K562 (cell line): ENCODE data around the gene WDR64. TPM values are rescaled to one million over a fixed set of nuclear protein-coding genes. Genes with fewer than 3 reads are reported as not detected.

Experiments used
- ATAC-seq: fragments of 200-7000 bp; cut with Tn5 transposase; 3 replicates; pipeline ENCODE4 v1.9.1; 2020; ENCODE audit warnings: moderate library complexity
- BruUV-seq: library from RNA; stranded (reverse); fragments of 400-500 nt; replicated peaks from 2 replicates; lab custom pipeline; 2021; lab: Mats Ljungman, UMichigan
- CTCF ChIA-PET: fragments of 300-600 bp; formaldehyde crosslinking; extraction: SDS; loops from one replicate; lab custom pipeline; 2021; ENCODE audit warnings: low intra/inter-chr PET ratio; lab: Yijun Ruan, JAX
- POLR2A ChIA-PET: fragments of 300-600, 350-650 bp; sonication (Branson Sonifier 250); formaldehyde crosslinking; extraction: SDS; loops from one replicate; lab custom pipeline; 2021; ENCODE audit warnings: antibody characterized with exemption, inconsistent platforms; lab: Yijun Ruan, JAX
- DNase-seq, 4 experiments: peaks; one replicate each; pipeline versions ENCODE4 v3.0.0 to v3.0.0-alpha.2; 2011 to 2018; ENCODE audit warnings: low spot score in 3 of 4, mixed read lengths in 3 of 4; ENCODE audit errors: extremely low read depth in 1 of 4
- FAIRE-seq: peaks from 2 replicates; lab custom pipeline; 2011; peaks lifted over from hg19 to GRCh38; lab: Jason Lieb, UNC
- H2AFZ ChIP-seq: 2 replicates; pipeline ENCODE4 v1.6.0; 2011; ENCODE audit warnings: low read depth, low read length, control low read depth, inconsistent platforms
- H3K27ac ChIP-seq: fragments of 200-600 bp; 3 replicates; pipeline ENCODE4 v1.8.0; 2011; ENCODE audit warnings: low read depth, mild to moderate bottlenecking, control low read depth, inconsistent platforms, low read length, moderate library complexity, mixed read lengths; ENCODE audit errors: extremely low read depth
- H3K27me3 ChIP-seq, 2 experiments: fragments of 300-600 bp in 1 of 2; 2 replicates in 1 of 2; 3 replicates in 1 of 2; pipeline versions ENCODE4 v1.6.0 to v1.8.0; 2011; ENCODE audit warnings: inconsistent platforms in 2 of 2, low read length in 2 of 2, mild to moderate bottlenecking in 1 of 2, mixed read lengths in 1 of 2, moderate library complexity in 1 of 2; ENCODE audit not compliant: control insufficient read depth in 2 of 2, insufficient read depth in 2 of 2
- H3K36me3 ChIP-seq: fragments of 300-600 bp; 3 replicates; pipeline ENCODE4 v1.8.0; 2011; ENCODE audit warnings: mild to moderate bottlenecking, low read length, inconsistent platforms; ENCODE audit not compliant: control insufficient read depth, insufficient read depth
- H3K4me1 ChIP-seq, 2 experiments: fragments of 200-600 bp in 1 of 2; replicated peaks in 1 of 2; 2 replicates in 1 of 2; 3 replicates in 1 of 2; pipeline versions ENCODE4 v1.5.1 to v1.8.0; 2011; ENCODE audit warnings: inconsistent platforms in 2 of 2, low read length in 2 of 2, mild to moderate bottlenecking in 1 of 2, mixed read lengths in 1 of 2, moderate library complexity in 1 of 2; ENCODE audit not compliant: control insufficient read depth in 2 of 2, insufficient read depth in 2 of 2
- H3K4me2 ChIP-seq: 2 replicates; pipeline ENCODE4 v1.6.1; 2011; ENCODE audit warnings: low read length, control low read depth, inconsistent platforms, mixed read lengths; ENCODE audit not compliant: insufficient read depth
- H3K4me3 ChIP-seq: fragments of 200-600 bp; sonication (generic), shearing (Covaris generic); 2 replicates; pipeline ENCODE4 v1.5.1; 2016; ENCODE audit warnings: control low read depth, inconsistent platforms
- H3K79me2 ChIP-seq: fragments of 200-600 bp; 3 replicates; pipeline ENCODE4 v1.8.0; 2011; ENCODE audit warnings: low read length, inconsistent platforms; ENCODE audit not compliant: control insufficient read depth, insufficient read depth
- H3K9ac ChIP-seq, 2 experiments: 2 replicates each; pipeline versions ENCODE4 v1.6.0 to v1.6.1; 2011; ENCODE audit warnings: low read depth in 2 of 2, low read length in 2 of 2, control low read depth in 1 of 2, inconsistent platforms in 1 of 2, mild to moderate bottlenecking in 1 of 2, mixed read lengths in 1 of 2; ENCODE audit not compliant: insufficient read depth in 1 of 2
- H3K9me1 ChIP-seq: one replicate; pipeline ENCODE4 v1.6.0; 2011; ENCODE audit warnings: inconsistent platforms, mild to moderate bottlenecking, low read length, moderate library complexity; ENCODE audit not compliant: control insufficient read depth, insufficient read depth
- H3K9me3 ChIP-seq: replicated peaks from 2 replicates; pipeline ENCODE4 v1.5.1; 2011; ENCODE audit warnings: low read depth, low read length, inconsistent platforms; ENCODE audit not compliant: control insufficient read depth, insufficient read depth
- H4K20me1 ChIP-seq: replicated peaks from 2 replicates; pipeline ENCODE4 v1.6.1; 2011; ENCODE audit warnings: low read length, inconsistent platforms, mixed read lengths; ENCODE audit not compliant: control insufficient read depth, insufficient read depth
- CREB3L1 ChIP-seq: fragments of 450-650 bp; IDR thresholded peaks from 2 replicates; pipeline ENCODE4 v1.6.1; 2014; ENCODE audit warnings: low read depth, mild to moderate bottlenecking, moderate library complexity, borderline replicate concordance
- DIDO1 ChIP-seq: fragments of 450-650 bp; IDR thresholded peaks from 2 replicates; pipeline ENCODE4 v1.6.1; 2016; ENCODE audit warnings: low read depth, missing biosample characterization, missing genetic modification characterization
- FIP1L1 ChIP-seq: fragments of 200-400 bp; formaldehyde crosslinking; IDR thresholded peaks from 2 replicates; pipeline ENCODE4 v1.6.1; 2018; ENCODE audit warnings: mild to moderate bottlenecking, low read depth, low read length; ENCODE audit not compliant: poor library complexity, severe bottlenecking
- HNRNPH1 ChIP-seq: fragments of 200-400 bp; formaldehyde crosslinking; optimal IDR thresholded peaks from 2 replicates; pipeline ENCODE3; 2017; ENCODE audit warnings: low read depth, mild to moderate bottlenecking, low read length, moderate library complexity
- MAFF ChIP-seq: IDR thresholded peaks from 2 replicates; pipeline ENCODE4 v1.6.1; 2012; ENCODE audit warnings: low read length, improper control_type of control experiment
- PTRF ChIP-seq: fragments of 450-650 bp; IDR thresholded peaks from 2 replicates; pipeline ENCODE4 v1.6.1; 2016; ENCODE audit warnings: mild to moderate bottlenecking, missing genetic modification characterization, missing compliant biosample characterization
- TEAD1 ChIP-seq, 2 experiments: fragments of 450-650 bp in 1 of 2; sonication (generic) in 1 of 2; formaldehyde crosslinking; IDR thresholded peaks; 2 replicates each; pipeline versions ENCODE4 v1.4.0 to v1.8.0; 2020 to 2022; ENCODE audit warnings: mild to moderate bottlenecking in 2 of 2, missing genetic modification reagents in 1 of 2
- ZBTB43 ChIP-seq: sonication (generic); formaldehyde crosslinking; IDR thresholded peaks from 2 replicates; pipeline ENCODE4 v1.8.0; 2023; ENCODE audit warnings: mild to moderate bottlenecking, missing genetic modification reagents
- ZNF280B ChIP-seq: fragments of 250-450 bp; sonication (Bioruptor Pico); IDR thresholded peaks from 2 replicates; pipeline ENCODE4 v1.5.1; 2021; ENCODE audit warnings: mild to moderate bottlenecking
- ZNF408 ChIP-seq: fragments of 250-450 bp; sonication (Bioruptor Pico); IDR thresholded peaks from 2 replicates; pipeline ENCODE4 v1.4.0; 2020; ENCODE audit warnings: low read depth, mild to moderate bottlenecking, moderate library complexity
- ZNF77 ChIP-seq: fragments of 250-450 bp; sonication (Bioruptor Pico); IDR thresholded peaks from 2 replicates; pipeline ENCODE4 v1.5.0; 2020
- ZNF785 ChIP-seq: fragments of 250-450 bp; sonication (Bioruptor Pico); IDR thresholded peaks from 2 replicates; pipeline ENCODE4 v1.4.0; 2020; ENCODE audit warnings: mild to moderate bottlenecking
- ZNF79 ChIP-seq: fragments of 250-450 bp; sonication (Bioruptor Pico); IDR thresholded peaks from 2 replicates; pipeline ENCODE4 v1.4.0; 2020; ENCODE audit warnings: low read depth, mild to moderate bottlenecking, moderate library complexity
- WGBS: fragments of 100-300 bp; shearing (Covaris generic); methylation state at CpG from one replicate; pipeline ENCODE4 v1.1.6; 2016; ENCODE audit warnings: low coverage, mixed read lengths; ENCODE audit not compliant: insufficient coverage; ENCODE audit errors: missing lambda C conversion rate; 5-methylcytosine and 5-hydroxymethylcytosine counted together
- in situ Hi-C: fragments of 300-500 bp; cut with MboI; formaldehyde crosslinking; loops from 4 replicates; pipeline ENCODE4 v1.15.0; 2018; ENCODE audit warnings: inconsistent platforms, mixed read lengths
- intact Hi-C: fragments of 100-400 bp; cut with micrococcal nuclease; formaldehyde crosslinking; loops from 2 replicates; pipeline ENCODE4 v1.14.2; 2022
- polyA plus RNA-seq, 8 experiments: library from polyadenylated mRNA; depleted of rRNA in 4 of 8; stranded (reverse) in 5 of 8; unstranded in 3 of 8; fragments of >200 nt; fragmentation: Nextera tagmentation in 2 of 8; fragmentation: Illumina TruSeq in 1 of 8; extraction: Ambion mirVana in 2 of 8; extraction: Trizol in 1 of 8; gene quantifications; 2 replicates each; pipeline versions ENCODE4 v1.2.1 to v1.2.3, GENCODE V29; 2011 to 2014; ENCODE audit warnings: inconsistent platforms in 1 of 8, missing spikeins in 1 of 8
- total RNA-seq, 7 experiments: library from RNA; depleted of rRNA in 6 of 7; stranded (reverse); fragments of >200 nt in 6 of 7; fragmentation: Illumina TruSeq in 2 of 7; extraction: Trizol in 2 of 7; gene quantifications; 2 replicates each; pipeline versions ENCODE4 v1.2.1 to v1.2.3, GENCODE V29; 2011 to 2021; ENCODE audit warnings: low replicate concordance in 1 of 7

Gene WDR64
- total and polyA plus RNA-seq, 9 of the 15 experiments (the other 6 are each of a cell fraction or from before 2014, with no cell fraction given), result 0.06 to 0.29 (median 0.19) TPM; not detected in 5

GRCh38 chr1:241642593-241642944, 9.5 kb upstream of the WDR64 start:
- in situ Hi-C loops (no loop called here), intact Hi-C loops (no loop called here)
- no peaks in the 10 kb centered on the region for H3K9me1 ChIP-seq
- no peak overlapping the region for H3K27ac ChIP-seq
- H3K4me3 ChIP-seq, result no peak overlapping the region
- H2AFZ ChIP-seq, result no peak overlapping the region
- CTCF ChIA-PET, result no interaction called here
- H3K36me3 ChIP-seq, result peaks cover 2% of the 10 kb centered on the region; the same call in 2 of the 3 replicates
- H3K9me3 ChIP-seq, result peaks cover 22% of the 10 kb centered on the region
- 79% methylated on average over 1 of the region's 1 CpG for WGBS
- FAIRE-seq (no peak), DNase-seq (no peak), ATAC-seq (no peak)
- no peaks in the 10 kb centered on the region for H3K27me3 ChIP-seq
- H3K9ac ChIP-seq, result no peak overlapping the region
- no peak for TF ChIP-seq DIDO1 (tag)
- TF ChIP-seq ZBTB43 (CRISPR knock-in tag), result no peak
- no peak for TF ChIP-seq TEAD1 (CRISPR knock-in tag; IDR thresholded peaks at IDR 0.05)
- TF ChIP-seq ZNF77, result no peak
- no peak for TF ChIP-seq FIP1L1
- no peak for TF ChIP-seq ZNF79
- no peak for TF ChIP-seq MAFF
- no peak for TF ChIP-seq ZNF280B
- TF ChIP-seq PTRF (tag), result no peak
- no peak for TF ChIP-seq CREB3L1
- no peak for TF ChIP-seq HNRNPH1
- TF ChIP-seq ZNF408 (CRISPR knock-in tag), result no peak
- no peak for TF ChIP-seq ZNF785
- peaks cover 25% of the 10 kb centered on the region for H3K79me2 ChIP-seq
- no TSS peak for BruUV-seq
- peaks cover 7 to 9% of the 10 kb centered on the region in 2 experiments for H3K4me1 ChIP-seq
- H3K4me2 ChIP-seq, result no peak overlapping the region
- H4K20me1 ChIP-seq, result no peaks in the 10 kb centered on the region
- POLR2A ChIA-PET, result no interaction called here
